HG02798 (cell line): Measurements from ENCODE around the gene RAD51D.
"Not testable (repeated sequence)": the region's sequence is repeated elsewhere in the genome, so short reads cannot be mapped to it uniquely, and the experiment has no call there.

ENCODE experiments used
- ATAC-seq: cut with Tn5 transposase; IDR thresholded peaks from one replicate; pipeline ENCODE4 v1.9.1; 2021; ENCODE audit warnings: mild to moderate bottlenecking; ENCODE audit not compliant: unreplicated experiment, poor library complexity

RAD51D gene

DNA sequence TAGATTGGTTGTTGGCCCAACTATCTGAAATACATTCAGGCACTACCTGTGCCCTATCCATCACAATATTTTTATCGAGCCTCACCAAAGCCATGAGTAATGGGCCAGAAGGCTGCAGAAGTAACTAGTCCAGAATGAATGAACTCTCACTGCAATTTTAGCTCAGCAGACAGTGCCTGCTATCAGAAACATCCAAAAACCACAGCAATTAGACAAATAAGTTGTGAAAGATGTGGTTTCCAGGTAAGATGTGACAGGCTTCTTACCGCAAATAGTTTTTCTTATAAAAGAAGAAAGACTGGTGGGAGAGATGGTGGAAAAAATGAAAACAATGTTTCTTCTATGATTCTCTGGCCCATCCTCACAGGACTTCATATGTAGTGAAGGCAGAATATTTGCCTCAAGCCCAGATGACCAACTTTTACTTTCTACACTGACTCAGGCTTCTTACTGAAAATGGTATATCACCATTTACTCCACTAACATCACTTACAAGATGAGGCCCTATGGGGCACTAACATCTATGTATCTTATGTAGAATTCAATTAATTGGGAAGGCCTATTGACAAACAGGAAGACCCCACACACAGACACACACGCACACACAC lies 46.4 kb downstream of the RAD51D start:
- no peak for ATAC-seq

DNA sequence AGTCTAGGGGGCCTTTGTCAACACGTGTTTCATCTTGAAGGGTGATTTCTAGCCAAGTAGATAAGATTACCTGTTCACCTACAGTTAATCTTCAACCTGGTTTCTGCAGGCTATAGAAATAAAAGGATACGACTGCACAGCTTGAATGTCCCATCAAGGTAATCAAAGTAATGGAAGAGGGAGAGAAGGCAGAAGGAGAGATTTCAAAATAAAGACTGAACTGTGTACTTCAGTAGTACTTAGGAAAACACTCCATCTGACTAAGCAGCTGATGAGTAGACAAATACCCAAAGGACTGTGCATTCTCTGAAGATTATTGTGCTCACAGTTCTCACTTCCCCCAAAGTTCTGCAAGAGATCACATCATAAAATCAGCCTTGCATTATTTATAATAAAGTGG lies 50.3 kb downstream of the RAD51D start:
- no peak for ATAC-seq

- ATAC-seq: no peak
These were observed 51.4 kb downstream of the RAD51D start for GRCh38 chr17:35068249-35068648.

DNA sequence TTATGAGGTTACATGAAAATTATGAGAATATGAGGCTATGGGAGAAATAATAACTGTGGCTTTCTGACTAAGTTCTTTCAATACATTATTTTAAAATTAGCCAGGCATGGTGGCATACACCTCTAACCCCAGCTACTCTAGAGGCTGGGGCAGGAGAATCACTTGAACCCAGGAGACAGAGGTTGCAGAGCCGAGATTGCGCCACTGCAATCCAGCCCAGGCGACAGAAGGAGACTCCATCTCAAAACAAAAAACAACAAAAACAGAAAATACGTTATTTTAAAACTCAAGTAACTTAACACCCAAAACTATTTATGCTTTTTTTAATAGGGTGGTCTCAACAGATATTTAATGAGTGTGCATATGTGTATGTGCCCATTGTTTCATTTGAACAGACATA lies 53.8 kb downstream of the RAD51D start:
- no peak for ATAC-seq

DNA sequence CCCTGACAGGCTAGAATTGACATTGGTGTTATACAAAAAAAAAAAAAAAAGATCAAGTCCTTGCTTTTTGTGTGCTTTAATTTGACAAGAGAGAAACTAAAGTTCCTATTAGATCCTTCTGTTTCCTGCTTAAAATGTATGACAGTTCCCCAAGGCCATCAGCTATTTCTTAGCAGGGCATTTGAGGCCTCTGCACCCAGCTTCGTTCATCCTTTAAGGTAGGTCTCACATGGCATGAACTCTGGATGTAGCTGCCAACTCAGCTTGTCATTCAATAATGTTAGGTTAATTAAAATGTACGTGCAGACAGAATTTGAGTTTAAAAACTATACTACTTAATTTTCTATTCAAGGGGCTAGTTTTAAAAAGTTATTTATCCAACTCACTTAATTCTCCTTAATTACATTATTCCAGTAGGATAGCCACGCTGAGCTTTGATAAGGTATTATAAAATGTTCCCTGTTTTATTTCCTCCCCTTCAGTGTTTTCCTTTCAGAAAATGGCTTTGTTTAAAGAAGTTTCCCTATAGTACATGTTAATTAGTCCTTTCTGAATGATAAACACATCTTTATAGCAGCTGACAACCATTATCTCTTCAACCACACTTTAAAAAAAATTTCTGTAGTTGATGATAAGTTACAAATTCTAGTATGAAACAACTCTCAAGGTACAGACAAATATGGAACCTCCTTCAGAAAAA lies 55.0 kb downstream of the RAD51D start:
- ATAC-seq: no peak

DNA sequence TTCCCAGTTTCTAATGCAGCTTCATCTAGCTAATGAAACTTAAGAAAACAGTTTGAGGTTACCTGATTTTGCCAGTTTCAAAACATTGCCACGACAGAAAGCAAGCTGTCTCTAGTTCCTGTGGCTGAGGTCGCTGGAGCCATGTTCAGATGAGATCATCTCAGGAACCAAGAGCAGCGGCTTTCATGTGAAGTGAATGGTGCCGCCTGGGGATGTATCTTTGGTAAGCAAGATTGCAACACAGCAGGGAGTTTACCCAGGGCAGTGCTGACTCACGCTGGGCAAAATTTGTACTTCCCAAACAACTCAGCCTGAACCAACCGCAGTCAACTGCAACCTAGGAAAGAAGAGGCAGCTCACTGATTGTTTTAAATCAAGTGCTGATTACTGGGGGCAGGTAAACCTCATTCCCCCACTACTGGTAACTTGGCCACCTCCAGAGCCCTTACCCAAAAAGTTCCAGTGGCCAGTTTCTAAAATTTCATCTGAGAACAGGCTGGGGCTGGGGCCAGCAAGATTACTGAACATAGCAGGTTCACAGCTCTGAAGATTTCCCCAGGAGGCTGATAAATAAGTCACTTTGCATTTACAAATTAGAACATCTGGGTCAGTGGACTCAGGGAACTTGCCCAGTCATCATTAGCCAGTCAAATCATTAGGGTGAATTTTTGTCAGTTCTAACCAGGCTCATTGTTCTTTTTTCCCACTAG lies 56.0 kb downstream of the RAD51D start, which contains the start of gene RFFL:
RFFL (minus strand) TSS at position 194 of the 710 bp plus-strand sequence. CDS start 37,154 bp downstream, outside the sequence.
- peak; percentile 93 for ATAC-seq

DNA sequence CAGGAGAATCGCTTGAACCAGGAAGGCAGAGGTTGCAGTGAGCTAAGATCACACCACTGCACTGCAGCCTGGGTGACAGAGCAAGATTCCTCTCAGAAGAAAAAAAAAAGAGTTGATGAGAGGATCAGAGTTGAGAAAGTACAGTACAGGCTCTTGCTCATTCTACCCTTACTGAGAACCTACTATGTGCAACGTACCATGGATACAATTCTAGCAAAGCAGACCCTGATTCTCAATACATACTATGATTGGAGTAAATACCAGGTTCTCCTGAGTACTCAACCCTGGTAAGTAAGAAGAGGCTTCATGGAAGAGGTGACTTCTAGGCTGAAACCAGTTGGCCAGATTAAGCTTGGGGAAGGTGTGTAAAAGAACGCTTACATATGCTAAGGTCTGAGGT lies 57.4 kb downstream of the RAD51D start:
- ATAC-seq: no peak

DNA sequence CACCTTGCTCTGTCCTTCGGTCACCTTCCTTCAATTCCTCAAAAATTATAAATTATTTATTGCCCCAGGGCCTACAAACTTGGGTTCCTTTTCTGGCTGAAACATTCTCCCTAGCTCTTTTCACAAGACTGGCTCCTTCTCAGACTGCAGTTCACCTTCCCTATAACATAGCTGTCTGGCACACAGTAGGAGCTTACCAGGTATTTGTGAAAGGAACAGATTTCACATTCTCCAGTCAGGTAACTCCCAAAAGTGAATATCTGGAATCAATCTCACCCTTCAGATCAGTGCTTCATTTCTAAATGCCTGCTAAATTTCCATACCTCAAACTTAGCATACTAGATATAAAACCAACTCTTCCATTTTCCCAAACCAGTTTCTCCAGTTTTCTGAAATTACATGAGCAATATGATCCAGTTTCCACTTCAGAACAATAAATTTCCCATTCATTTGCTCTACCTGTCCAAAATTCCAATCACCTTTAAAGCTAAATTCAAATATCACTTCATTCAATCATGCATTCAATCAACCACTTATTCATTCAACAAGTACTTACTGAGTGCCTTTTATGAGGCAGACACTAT lies 62.2 kb downstream of the RAD51D start:
- no peak for ATAC-seq

DNA sequence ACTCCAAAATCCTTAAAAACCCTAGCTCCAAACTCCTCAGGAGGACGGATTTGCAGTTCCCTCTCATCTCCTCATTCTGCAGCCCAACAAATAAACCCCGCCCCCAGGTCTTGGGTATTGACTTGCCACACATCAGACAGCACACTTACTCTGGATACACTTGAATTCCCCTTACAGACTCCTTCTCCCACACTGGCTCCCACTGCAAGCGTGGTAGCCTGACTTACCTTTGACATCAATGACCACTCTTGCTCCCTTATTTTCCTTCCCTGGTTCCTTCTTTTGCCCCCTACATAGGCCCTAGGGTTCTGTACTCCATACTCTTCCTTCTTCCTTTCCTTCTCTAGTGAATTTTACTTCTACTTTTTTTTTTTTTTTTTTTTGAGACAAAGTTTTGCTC lies 63.6 kb downstream of the RAD51D start:
- no peak for ATAC-seq

GRCh38 chr17:35053204-35053603 lies 66.5 kb downstream of the RAD51D start:
- no peak for ATAC-seq

GRCh38 chr17:35052780-35053179 lies 66.9 kb downstream of the RAD51D start:
- ATAC-seq: no peak

- no peak for ATAC-seq
These were observed 67.4 kb downstream of the RAD51D start for GRCh38 chr17:35052241-35052610.

DNA sequence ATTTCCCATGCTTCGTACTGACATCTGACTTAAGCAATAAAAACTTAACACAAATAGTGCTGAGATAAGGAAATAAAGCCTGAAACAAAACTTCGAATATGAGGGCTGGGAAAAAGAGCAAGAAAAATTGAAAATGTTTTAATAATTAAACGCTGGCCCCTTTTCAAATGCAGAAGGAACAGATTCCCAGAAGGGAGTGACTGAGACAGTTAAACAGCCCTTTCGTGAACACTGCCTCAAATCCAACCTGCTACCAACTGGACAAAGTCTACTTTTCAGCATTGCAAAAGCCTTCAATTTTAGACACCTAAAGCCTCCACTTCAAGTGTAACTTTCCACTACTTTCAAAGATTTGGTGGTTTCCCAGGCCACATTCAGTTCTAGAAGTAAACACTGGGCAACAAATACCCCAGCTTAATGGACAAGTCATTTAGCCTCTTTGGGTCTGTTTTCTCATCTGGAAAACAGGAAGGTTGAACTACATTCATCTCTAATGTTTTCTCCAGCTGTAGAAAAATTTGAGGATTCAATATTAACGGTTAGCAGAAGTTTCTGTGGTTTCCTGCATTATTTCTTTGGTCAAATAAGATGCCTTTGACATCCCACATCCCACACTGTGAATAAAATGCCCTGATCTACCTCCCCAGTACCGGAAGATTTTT lies 68.0 kb downstream of the RAD51D start:
- ATAC-seq: peak; percentile 33

DNA sequence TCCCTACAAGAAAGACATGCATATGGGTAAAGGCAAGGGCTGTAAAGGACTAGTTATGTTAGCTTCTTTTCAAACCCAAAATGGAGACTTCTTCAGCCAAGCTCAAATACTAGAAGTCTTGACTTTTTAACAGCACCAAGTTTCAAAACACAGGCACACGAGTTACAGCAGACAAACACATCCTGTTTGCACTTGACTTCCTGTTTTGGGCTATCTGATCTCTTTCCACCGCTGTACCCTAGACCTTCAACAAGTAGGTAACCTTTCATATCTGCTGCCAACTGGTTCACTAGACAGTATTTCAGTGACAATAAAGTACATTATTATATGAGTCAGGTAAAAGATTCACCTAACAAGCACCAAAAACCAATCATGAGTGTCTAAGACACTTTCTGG lies 68.5 kb downstream of the RAD51D start:
- ATAC-seq: peak; percentile 47

DNA sequence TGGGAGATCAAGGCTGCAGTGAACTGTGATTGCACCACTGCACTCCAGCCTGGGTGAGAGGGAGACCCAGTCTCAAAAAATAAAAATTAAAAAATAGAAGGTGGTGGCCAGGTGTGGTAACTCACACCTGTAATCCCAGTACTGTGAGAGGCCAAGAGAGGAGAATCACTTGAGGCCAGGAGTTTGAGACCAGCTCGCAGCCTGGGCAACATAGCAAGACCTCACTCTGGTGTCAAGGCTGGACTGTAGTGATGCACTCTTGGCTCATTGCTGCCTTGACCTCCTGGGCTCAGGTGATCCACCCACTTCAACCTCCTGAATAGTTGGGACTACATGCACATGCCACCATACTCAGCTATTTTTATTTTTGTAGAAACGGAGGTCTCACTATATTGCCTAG lies 69.5 kb downstream of the RAD51D start:
- ATAC-seq: no peak

GRCh38 chr17:35048685-35049379 lies 70.8 kb downstream of the RAD51D start:
- no peak for ATAC-seq

GRCh38 chr17:35046740-35047283 lies 72.8 kb downstream of the RAD51D start:
- ATAC-seq: peak; percentile 60

DNA sequence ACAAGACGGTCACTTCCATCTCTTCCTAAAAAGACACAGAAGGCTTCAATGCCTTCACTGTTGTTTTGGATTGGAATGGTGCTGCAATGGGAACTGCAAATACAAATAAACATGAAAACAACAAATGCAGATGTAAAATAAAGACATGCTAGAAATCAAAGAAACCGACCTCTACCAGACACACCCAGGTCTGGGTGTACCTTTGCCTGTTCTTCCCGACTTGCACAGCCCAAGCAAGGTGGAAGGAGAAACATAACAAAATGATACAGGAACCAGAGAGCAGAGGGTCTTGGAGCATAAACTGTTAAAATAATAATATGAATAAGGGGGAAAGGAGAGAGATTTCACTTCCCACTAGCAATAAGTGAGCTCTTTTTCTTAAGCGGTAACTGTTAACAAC lies 73.4 kb downstream of the RAD51D start:
- ATAC-seq: no peak

- ATAC-seq: not testable (repeated sequence)
These were observed 74.1 kb downstream of the RAD51D start for GRCh38 chr17:35045458-35045979.

DNA sequence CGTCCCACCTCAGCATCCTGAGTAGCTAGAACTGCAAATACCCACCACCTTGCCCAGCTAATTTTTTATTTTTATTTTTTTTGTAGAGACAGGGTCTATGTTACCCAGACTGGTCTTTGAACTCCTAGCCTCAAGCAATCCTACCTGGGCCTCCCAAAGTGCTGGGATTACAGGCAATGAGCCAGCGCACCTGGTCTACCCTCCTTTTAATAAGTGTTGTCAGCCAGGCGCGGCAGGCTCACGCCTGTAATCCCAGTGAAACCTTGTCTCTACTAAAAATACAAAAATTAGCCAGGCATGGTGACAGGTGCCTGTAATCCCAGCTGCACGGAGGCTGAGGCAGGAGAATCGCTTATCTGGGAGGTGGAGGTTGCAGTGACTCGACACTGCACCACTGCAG lies 75.5 kb downstream of the RAD51D start:
- no peak for ATAC-seq
